GM23338 (cell line): ENCODE measurements around the gene MPP7. TPM values are rescaled to one million over a fixed set of nuclear protein-coding genes. Genes with fewer than 3 reads are reported as not detected.

Experiments used
- ATAC-seq: fragments of 200-7000 bp; cut with Tn5 transposase; 3 replicates; pipeline ENCODE4 v1.9.1; 2020
- DNase-seq: peaks from one replicate; pipeline ENCODE4 v3.0.0-alpha.2; 2015; ENCODE audit warnings: low spot score
- H2AFZ ChIP-seq: fragments of 200-600 bp; sonication (generic); 2 replicates; pipeline ENCODE4 v1.8.0; 2016; ENCODE audit warnings: antibody characterized with exemption, mild to moderate bottlenecking, moderate library complexity
- H3F3A ChIP-seq: fragments of 200-600 bp; sonication (generic); replicated peaks from 2 replicates; pipeline ENCODE4 v1.8.0; 2017; ENCODE audit warnings: antibody characterized with exemption, mixed run types, low read depth
- H3K27ac ChIP-seq: fragments of 200-600 bp; sonication (generic); 2 replicates; pipeline ENCODE4 v1.6.1; 2016; ENCODE audit warnings: low read depth
- H3K27me3 ChIP-seq: fragments of 200-600 bp; sonication (generic); 2 replicates; pipeline ENCODE4 v1.8.0; 2016; ENCODE audit warnings: mild to moderate bottlenecking, mixed run types, moderate library complexity; ENCODE audit not compliant: insufficient read depth
- H3K36me3 ChIP-seq: fragments of 200-600 bp; sonication (generic); 2 replicates; pipeline ENCODE4 v1.8.0; 2016; ENCODE audit warnings: mild to moderate bottlenecking; ENCODE audit not compliant: insufficient read depth
- H3K4me1 ChIP-seq: fragments of 200-600 bp; sonication (generic); 2 replicates; pipeline ENCODE4 v1.8.0; 2016; ENCODE audit warnings: mild to moderate bottlenecking, moderate library complexity; ENCODE audit not compliant: insufficient read depth
- H3K4me2 ChIP-seq: fragments of 200-600 bp; sonication (generic); 2 replicates; pipeline ENCODE4 v1.7.1; 2017; ENCODE audit warnings: mixed run types
- H3K4me3 ChIP-seq: fragments of 200-600 bp; sonication (generic); 2 replicates; pipeline ENCODE4 v1.6.1; 2016; ENCODE audit warnings: mixed run types
- H3K79me2 ChIP-seq: fragments of 200-600 bp; sonication (generic); replicated peaks from 2 replicates; pipeline ENCODE4 v1.8.0; 2017; ENCODE audit warnings: mild to moderate bottlenecking; ENCODE audit not compliant: insufficient read depth
- H3K9me2 ChIP-seq: fragments of 200-600 bp; sonication (generic); 2 replicates; pipeline ENCODE4 v1.8.0; 2017; ENCODE audit not compliant: insufficient read depth
- H4K20me1 ChIP-seq: fragments of 200-600 bp; sonication (generic); replicated peaks from 2 replicates; pipeline ENCODE4 v1.8.0; 2017; ENCODE audit warnings: mild to moderate bottlenecking; ENCODE audit not compliant: insufficient read depth
- H3K27ac Mint-ChIP-seq: 2 replicates; pipeline ENCODE4 v1.8.0; 2020; ENCODE audit warnings: inconsistent platforms, mild to moderate bottlenecking, moderate library complexity, mixed read lengths
- H3K27me3 Mint-ChIP-seq: 3 replicates; pipeline ENCODE4 v1.8.0; 2022; ENCODE audit warnings: low read depth, mild to moderate bottlenecking, moderate library complexity, mixed read lengths, inconsistent platforms; ENCODE audit not compliant: insufficient read depth, poor library complexity
- H3K36me3 Mint-ChIP-seq: 3 replicates; pipeline ENCODE4 v1.8.0; 2021; ENCODE audit warnings: low read depth, mild to moderate bottlenecking, inconsistent platforms, moderate library complexity, mixed read lengths
- H3K4me1 Mint-ChIP-seq: 3 replicates; pipeline ENCODE4 v1.8.0; 2020; ENCODE audit warnings: mild to moderate bottlenecking, inconsistent platforms, mixed read lengths
- H3K4me3 Mint-ChIP-seq: 3 replicates; pipeline ENCODE4 v1.8.0; 2021; ENCODE audit warnings: moderate library complexity, mild to moderate bottlenecking, inconsistent platforms, mixed read lengths
- H3K9me3 Mint-ChIP-seq: 3 replicates; pipeline ENCODE4 v1.8.0; 2020; ENCODE audit warnings: moderate library complexity, mild to moderate bottlenecking, inconsistent platforms, mixed read lengths
- EZH2 ChIP-seq: fragments of 200-600 bp; sonication (generic); IDR thresholded peaks from one replicate; pipeline ENCODE4 v1.8.0; 2017; ENCODE audit warnings: antibody characterized with exemption, mild to moderate bottlenecking, low read depth; ENCODE audit not compliant: unreplicated experiment
- NANOG ChIP-seq: IDR thresholded peaks from 2 replicates; pipeline ENCODE4 v1.6.1; 2016; ENCODE audit warnings: antibody characterized with exemption, borderline replicate concordance
- STAT1 ChIP-seq: IDR thresholded peaks from one replicate; pipeline ENCODE4 v1.6.1; 2016; ENCODE audit warnings: antibody characterized with exemption; ENCODE audit not compliant: unreplicated experiment
- ZNF462 ChIP-seq: fragments of 250-450 bp; sonication (Bioruptor Pico); IDR thresholded peaks from 2 replicates; pipeline ENCODE4 v1.5.0; 2020; ENCODE audit warnings: mild to moderate bottlenecking, moderate library complexity
- polyA plus RNA-seq: library from polyadenylated mRNA; unstranded; fragments of >200 nt; fragmentation: Nextera tagmentation; extraction: Ambion mirVana; gene quantifications from 2 replicates; pipeline ENCODE4 v1.2.1, GENCODE V29; 2016
- total RNA-seq: library from RNA; depleted of rRNA; stranded (reverse); fragments of >200 nt; shearing (Covaris generic); gene quantifications from 2 replicates; pipeline ENCODE4 v1.2.3, GENCODE V29; 2014

MPP7 gene
- total and polyA plus RNA-seq, 2 experiments from 2014 or later, result 5.0 to 8.0 TPM

- no peak for TF ChIP-seq ZNF462
These were observed 1.2 kb upstream of the MPP7 start (continued) for GRCh38 chr10:28304032-28304571.

GRCh38 chr10:28302012-28302637, 739 bp downstream of the MPP7 start:
- Histone ChIP-seq H3K9me2 (no peaks in the 10 kb centered on the region), H4K20me1 (0 out of 2 replicates have a peak, but pooled peaks cover 3% of the 10 kb centered on the region), H3K4me2 (peak overlapping the region; percentile 82), H3K27ac (no peak overlapping the region), H3F3A (no peaks in the 10 kb centered on the region), H3K4me3 (peak overlapping the region; percentile 64), H2AFZ (peak overlapping the region; percentile 72; the same call in 1 of the 2 replicates), H3K27me3 (no peaks in the 10 kb centered on the region), H3K4me1 (peaks cover 17% of the 10 kb centered on the region), H3K79me2 (peaks cover 9% of the 10 kb centered on the region), H3K36me3 (no peaks in the 10 kb centered on the region)
- DNase-seq (peak; percentile 49), ATAC-seq (peak; percentile 6; the same call in 2 of the 3 replicates)
- H3K4me3 Mint-ChIP-seq, result peak overlapping the region; percentile 84
- no peak overlapping the region for H3K27ac Mint-ChIP-seq
- H3K27me3 Mint-ChIP-seq, result no peaks in the 10 kb centered on the region
- H3K36me3 Mint-ChIP-seq, result no peaks in the 10 kb centered on the region
- TF ChIP-seq NANOG, result no peak
- TF ChIP-seq STAT1, result no peak
- TF ChIP-seq EZH2, result no peak
- no peaks in the 10 kb centered on the region for H3K9me3 Mint-ChIP-seq
- peaks cover 21% of the 10 kb centered on the region for H3K4me1 Mint-ChIP-seq
